GM12874 (cell line): Measurements from ENCODE around the gene FOXJ3.

Experiments
- TF ChIP-seq, protein P1 (sequence below): IDR thresholded peaks from 2 replicates; pipeline ENCODE4 v1.5.1; 2011; ENCODE audit warnings: low read depth, mild to moderate bottlenecking, control low read depth, low read length, moderate library complexity; ENCODE audit not compliant: insufficient read depth

Gene FOXJ3

DNA sequence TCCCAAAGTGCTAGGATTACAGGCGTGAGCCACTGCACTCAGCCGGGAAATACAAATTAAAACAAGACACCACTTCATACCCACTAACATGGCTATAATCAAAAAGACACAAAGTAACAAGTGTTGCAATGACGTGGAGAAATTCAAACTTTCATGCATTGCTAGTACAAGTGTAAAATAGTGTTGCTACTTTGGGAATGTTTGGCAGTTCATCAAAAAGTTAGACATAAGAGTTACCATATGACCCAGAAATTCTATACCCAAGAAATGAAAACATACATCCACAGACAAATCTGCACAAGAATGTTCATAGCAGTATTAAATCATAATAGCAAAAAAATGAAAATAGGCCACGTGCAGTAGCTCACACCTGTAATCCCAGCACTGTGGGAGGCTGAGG is 16.4 kb downstream of the FOXJ3 start:
- TF ChIP-seq, protein P1, sequence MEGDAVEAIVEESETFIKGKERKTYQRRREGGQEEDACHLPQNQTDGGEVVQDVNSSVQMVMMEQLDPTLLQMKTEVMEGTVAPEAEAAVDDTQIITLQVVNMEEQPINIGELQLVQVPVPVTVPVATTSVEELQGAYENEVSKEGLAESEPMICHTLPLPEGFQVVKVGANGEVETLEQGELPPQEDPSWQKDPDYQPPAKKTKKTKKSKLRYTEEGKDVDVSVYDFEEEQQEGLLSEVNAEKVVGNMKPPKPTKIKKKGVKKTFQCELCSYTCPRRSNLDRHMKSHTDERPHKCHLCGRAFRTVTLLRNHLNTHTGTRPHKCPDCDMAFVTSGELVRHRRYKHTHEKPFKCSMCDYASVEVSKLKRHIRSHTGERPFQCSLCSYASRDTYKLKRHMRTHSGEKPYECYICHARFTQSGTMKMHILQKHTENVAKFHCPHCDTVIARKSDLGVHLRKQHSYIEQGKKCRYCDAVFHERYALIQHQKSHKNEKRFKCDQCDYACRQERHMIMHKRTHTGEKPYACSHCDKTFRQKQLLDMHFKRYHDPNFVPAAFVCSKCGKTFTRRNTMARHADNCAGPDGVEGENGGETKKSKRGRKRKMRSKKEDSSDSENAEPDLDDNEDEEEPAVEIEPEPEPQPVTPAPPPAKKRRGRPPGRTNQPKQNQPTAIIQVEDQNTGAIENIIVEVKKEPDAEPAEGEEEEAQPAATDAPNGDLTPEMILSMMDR, result no peak

DNA sequence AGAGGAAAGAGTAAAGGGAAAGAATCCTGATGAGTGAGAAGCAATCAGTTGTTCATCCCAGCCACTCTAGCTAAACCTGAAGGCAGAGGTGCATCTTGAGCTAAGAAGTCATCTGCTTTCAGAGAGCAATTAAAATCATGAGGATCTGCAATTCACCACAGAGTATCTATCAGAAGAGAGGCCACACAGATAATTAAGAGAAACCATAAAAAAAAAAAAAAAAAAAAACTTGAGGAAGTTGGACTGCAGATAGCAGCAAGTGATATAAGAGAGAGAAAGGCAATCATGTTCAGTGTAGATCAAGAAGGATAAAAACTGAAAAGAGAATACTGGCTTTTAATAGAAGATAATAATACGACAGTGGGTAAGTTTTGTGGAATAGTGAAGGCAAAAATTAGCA is 17.7 kb downstream of the FOXJ3 start:
- TF ChIP-seq, protein P1, result no peak

DNA sequence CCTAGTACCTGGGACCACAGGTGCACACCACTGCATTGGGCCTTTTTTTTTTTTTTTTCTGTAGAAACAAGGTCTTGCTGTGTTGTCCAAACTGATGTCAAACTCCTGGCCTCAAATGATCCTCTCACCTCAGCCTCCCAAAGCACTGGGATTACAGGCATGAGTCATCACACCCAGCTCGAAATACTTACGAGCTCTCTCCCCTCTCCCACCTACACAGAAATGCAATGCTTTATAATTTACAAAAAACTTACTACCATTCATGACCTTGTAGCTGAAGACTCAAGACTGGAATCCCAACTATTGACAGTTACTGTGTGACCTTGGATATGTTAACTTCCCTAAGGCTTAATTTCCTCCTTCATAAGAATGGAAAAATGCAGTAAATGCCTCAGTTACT is 18.7 kb downstream of the FOXJ3 start:
- TF ChIP-seq, protein P1, result no peak

DNA sequence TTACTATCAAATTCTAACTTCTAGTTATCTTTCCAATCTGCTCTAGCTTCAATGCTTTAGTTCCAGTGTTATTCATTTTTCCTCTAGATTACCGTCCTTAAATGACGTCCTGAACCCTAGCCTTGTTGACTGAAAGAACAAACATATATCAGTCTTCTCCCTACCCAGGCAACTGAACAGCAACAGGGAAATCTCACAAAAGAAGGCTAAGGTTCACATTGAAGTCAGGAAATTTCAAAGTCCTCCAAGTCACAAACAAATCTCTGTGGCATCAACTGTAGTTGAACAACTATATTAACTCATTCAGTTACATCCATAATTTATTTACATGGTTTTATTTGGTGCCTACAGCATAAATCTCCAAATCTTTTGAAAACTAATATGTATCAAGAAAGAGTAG is 19.5 kb downstream of the FOXJ3 start:
- TF ChIP-seq, protein P1, result no peak

DNA sequence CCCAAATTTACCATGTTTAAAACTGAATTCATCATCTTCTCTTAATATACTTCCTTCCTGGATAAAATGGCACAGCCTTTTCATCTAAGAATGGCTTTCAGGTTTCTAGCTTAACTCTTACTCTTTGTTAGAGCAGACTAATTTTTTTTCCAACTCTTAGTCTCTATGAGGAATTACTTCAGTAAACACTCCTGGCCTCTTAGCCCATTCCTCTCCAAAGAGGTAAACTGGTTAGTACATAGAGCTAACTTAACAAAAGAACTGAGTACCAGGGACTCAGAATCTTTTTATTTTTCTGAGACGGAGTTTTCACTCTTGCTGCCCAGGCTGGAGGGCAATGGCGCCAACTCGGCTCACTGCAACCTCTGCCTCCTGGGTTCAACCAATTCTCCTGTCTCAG is 21.1 kb downstream of the FOXJ3 start:
- TF ChIP-seq, protein P1, result no peak

DNA sequence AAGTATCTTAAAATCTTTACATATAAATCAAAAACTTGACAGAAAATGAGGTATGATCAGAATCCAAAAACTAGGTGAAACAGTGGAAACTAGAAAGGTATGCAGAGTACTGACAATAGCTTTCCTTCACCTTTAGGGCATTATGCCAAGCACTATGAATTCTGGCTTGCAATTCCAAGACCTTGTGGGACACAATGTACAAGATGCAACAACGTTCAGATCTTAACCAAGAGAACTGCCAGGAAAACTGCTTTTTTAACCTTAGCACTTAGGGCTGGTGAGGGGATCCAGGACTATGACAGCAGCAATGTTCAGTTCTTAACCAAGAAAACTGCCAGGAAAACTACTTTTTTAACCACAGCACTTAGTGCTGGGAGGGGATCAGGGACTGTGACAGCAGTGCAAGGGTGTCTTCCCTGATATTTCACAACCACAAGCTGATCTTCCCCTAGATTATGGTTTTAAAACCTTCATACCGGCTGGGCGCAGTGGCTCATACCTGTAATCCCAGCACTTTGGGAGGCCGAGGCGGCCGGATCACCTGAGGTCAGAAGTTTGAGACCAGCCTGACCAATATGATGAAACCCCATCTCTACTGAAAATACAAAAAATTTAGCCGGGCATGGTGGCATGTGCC is 22.3 kb downstream of the FOXJ3 start:
- TF ChIP-seq, protein P1, result no peak

DNA sequence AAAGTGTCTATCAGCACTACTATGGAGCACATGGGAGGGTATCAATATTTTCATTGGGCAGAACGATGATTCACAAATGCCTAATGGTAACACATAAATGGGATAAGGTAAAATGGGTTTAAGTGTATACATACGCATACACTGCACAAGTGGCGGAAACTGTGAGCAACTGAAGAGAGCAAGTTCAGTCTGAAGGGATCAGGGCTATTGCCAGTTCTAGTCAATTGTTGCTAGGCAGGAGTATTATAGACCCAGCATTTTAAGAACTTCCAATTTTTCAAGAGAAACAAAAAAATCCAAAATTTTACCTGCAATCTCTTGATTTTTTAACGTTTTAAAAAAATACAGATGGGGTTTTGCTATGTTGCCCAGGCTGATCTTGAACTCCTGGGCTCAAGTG is 23.1 kb downstream of the FOXJ3 start:
- TF ChIP-seq, protein P1, result no peak

DNA sequence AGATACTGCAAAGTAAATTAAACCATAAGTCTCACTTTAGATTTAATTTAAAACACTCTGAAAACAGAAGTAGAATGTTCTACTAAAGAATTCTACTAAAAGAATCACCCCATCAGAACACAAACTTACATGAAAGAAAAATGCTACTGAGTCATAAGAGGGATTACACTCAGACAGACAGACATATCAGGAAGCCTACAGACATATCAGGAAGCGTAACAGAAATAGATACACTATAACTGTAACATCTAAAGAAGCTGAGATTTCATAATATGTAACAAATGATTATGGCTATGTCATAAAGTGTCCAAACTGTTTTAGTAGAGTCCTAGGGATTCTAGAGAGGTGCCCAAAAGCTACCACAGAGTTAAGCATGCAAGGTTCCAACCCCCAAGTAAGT is 23.9 kb downstream of the FOXJ3 start:
- TF ChIP-seq, protein P1, result no peak
